GM11168 (cell line): ENCODE results near the gene SLC44A5.
"Not testable (repeated sequence)": the region's sequence is repeated elsewhere in the genome, so short reads cannot be mapped to it uniquely, and the experiment has no call there.

ENCODE experiments used
- in situ Hi-C: fragments of 300-500 bp; cut with MboI; formaldehyde crosslinking; loops from one replicate; pipeline ENCODE4 v1.12.0; 2022; ENCODE audit warnings: low sequenced_read_pairs; ENCODE audit not compliant: unreplicated experiment

Gene SLC44A5

GRCh38 chr1:75529488-75529887, 81.4 kb downstream of the SLC44A5 start:
- in situ Hi-C loops = no loop called here

- in situ Hi-C loops = no loop called here
These were observed 82.9 kb downstream of the SLC44A5 start for GRCh38 chr1:75528001-75528400.

GRCh38 chr1:75522389-75522788, 88.5 kb downstream of the SLC44A5 start:
- in situ Hi-C loops = no loop called here

GRCh38 chr1:75521658-75522057, 89.3 kb downstream of the SLC44A5 start:
- in situ Hi-C loops = no loop called here

GRCh38 chr1:75520862-75521475, 89.9 kb downstream of the SLC44A5 start:
- in situ Hi-C loops = no loop called here

- in situ Hi-C loops = no loop called here
These were observed 91.1 kb downstream of the SLC44A5 start for GRCh38 chr1:75519651-75520427.

- in situ Hi-C loops = no loop called here
These were observed 92.2 kb downstream of the SLC44A5 start for GRCh38 chr1:75518686-75519085.

- in situ Hi-C loops = no loop called here
These were observed 96.6 kb downstream of the SLC44A5 start for GRCh38 chr1:75514270-75514669.

GRCh38 chr1:75506976-75507375, 103.9 kb downstream of the SLC44A5 start:
- in situ Hi-C loops = no loop called here

- in situ Hi-C loops = no loop called here
These were observed 107.5 kb downstream of the SLC44A5 start for GRCh38 chr1:75503221-75503974.

GRCh38 chr1:75502776-75503175, 108.1 kb downstream of the SLC44A5 start:
- in situ Hi-C loops = no loop called here

GRCh38 chr1:75501577-75502295, 109.2 kb downstream of the SLC44A5 start:
- in situ Hi-C loops = no loop called here

- in situ Hi-C loops = no loop called here
These were observed 118.9 kb downstream of the SLC44A5 start for GRCh38 chr1:75492011-75492410.

- in situ Hi-C loops = no loop called here
These were observed 123.5 kb downstream of the SLC44A5 start for GRCh38 chr1:75487399-75487798.

- in situ Hi-C loops = no loop called here
These were observed 126.1 kb downstream of the SLC44A5 start for GRCh38 chr1:75484789-75485188.

GRCh38 chr1:75482951-75483350, 128.0 kb downstream of the SLC44A5 start:
- in situ Hi-C loops = no loop called here

- in situ Hi-C loops = not testable (repeated sequence)
These were observed 134.4 kb downstream of the SLC44A5 start for GRCh38 chr1:75476486-75476885.

GRCh38 chr1:75475696-75476095, 135.2 kb downstream of the SLC44A5 start:
- in situ Hi-C loops = no loop called here

- in situ Hi-C loops = no loop called here
These were observed 137.8 kb downstream of the SLC44A5 start for GRCh38 chr1:75472971-75473603.
